Measurements from ENCODE around the gene LIN7C.
"Not testable (repeated sequence)": the region's sequence is repeated elsewhere in the genome, so short reads cannot be mapped to it uniquely, and the experiment has no call there.

Gene LIN7C

GRCh38 chr11:27456795-27457329 lies 49.7 kb downstream of the LIN7C start:
- DNase-seq (no peak), ATAC-seq (replicated peaks) (no peak)
- H3K4me1 Mint-ChIP-seq, result no peaks in the 10 kb centered on the region
- no peak overlapping the region for H3K4me3 Mint-ChIP-seq
- H3K27me3 Mint-ChIP-seq, result no peaks in the 10 kb centered on the region
- H3K27ac Mint-ChIP-seq, result no peak overlapping the region
- H3K9me3 Mint-ChIP-seq, result peaks cover 0 to 3% of the 10 kb centered on the region in 2 donors
- no peaks in the 10 kb centered on the region for H3K36me3 Mint-ChIP-seq

GRCh38 chr11:27456140-27456794 lies 50.3 kb downstream of the LIN7C start:
- H3K27ac Mint-ChIP-seq, result no peak overlapping the region
- H3K27me3 Mint-ChIP-seq, result no peaks in the 10 kb centered on the region
- ATAC-seq (replicated peaks), result no peak
- DNase-seq, result no peak
- no peak overlapping the region for H3K4me3 Mint-ChIP-seq
- no peaks in the 10 kb centered on the region for H3K4me1 Mint-ChIP-seq
- H3K36me3 Mint-ChIP-seq, result no peaks in the 10 kb centered on the region
- peaks cover 0 to 3% of the 10 kb centered on the region in 2 donors for H3K9me3 Mint-ChIP-seq

- Mint-ChIP-seq H3K27ac (no peak overlapping the region), H3K4me1 (no peaks in the 10 kb centered on the region), H3K27me3 (no peaks in the 10 kb centered on the region), H3K36me3 (no peaks in the 10 kb centered on the region), H3K4me3 (no peak overlapping the region), H3K9me3 (peaks cover 0 to 3% of the 10 kb centered on the region in 2 donors)
- ATAC-seq (replicated peaks), result no peak
- DNase-seq, result no peak
Measured at GRCh38 chr11:27455667-27456066, 50.9 kb downstream of the LIN7C start.

GRCh38 chr11:27453701-27454100 lies 52.9 kb downstream of the LIN7C start:
- no peak overlapping the region for H3K4me3 Mint-ChIP-seq
- no peaks in the 10 kb centered on the region for H3K36me3 Mint-ChIP-seq
- no peak for ATAC-seq (replicated peaks)
- DNase-seq, result no peak
- no peak overlapping the region for H3K27ac Mint-ChIP-seq
- H3K4me1 Mint-ChIP-seq, result no peaks in the 10 kb centered on the region
- no peaks in the 10 kb centered on the region for H3K27me3 Mint-ChIP-seq
- H3K9me3 Mint-ChIP-seq, result peaks cover 0 to 3% of the 10 kb centered on the region in 2 donors

- no peaks in the 10 kb centered on the region for H3K36me3 Mint-ChIP-seq
- H3K9me3 Mint-ChIP-seq, result peaks cover 0 to 3% of the 10 kb centered on the region in 2 donors
- no peak overlapping the region for H3K4me3 Mint-ChIP-seq
- no peaks in the 10 kb centered on the region for H3K27me3 Mint-ChIP-seq
- DNase-seq (no peak), ATAC-seq (replicated peaks) (no peak)
- H3K27ac Mint-ChIP-seq, result no peak overlapping the region
- H3K4me1 Mint-ChIP-seq, result no peaks in the 10 kb centered on the region
Measured at GRCh38 chr11:27452147-27452546, 54.4 kb downstream of the LIN7C start.

GRCh38 chr11:27451244-27451965 lies 55.2 kb downstream of the LIN7C start:
- Mint-ChIP-seq H3K36me3 (no peaks in the 10 kb centered on the region), H3K27me3 (no peaks in the 10 kb centered on the region), H3K27ac (no peak overlapping the region), H3K4me3 (no peak overlapping the region), H3K9me3 (peaks cover 0 to 3% of the 10 kb centered on the region in 2 donors), H3K4me1 (no peaks in the 10 kb centered on the region)
- DNase-seq (no peak), ATAC-seq (replicated peaks) (no peak)

- not testable (repeated sequence) for H3K27me3 Mint-ChIP-seq, H3K4me1 Mint-ChIP-seq, H3K27ac Mint-ChIP-seq
Measured at GRCh38 chr11:27448184-27448540, 58.4 kb downstream of the LIN7C start.

GRCh38 chr11:27447288-27448183 lies 59.0 kb downstream of the LIN7C start:
- Mint-ChIP-seq H3K27me3 (peaks cover 0 to 8% of the 10 kb centered on the region in 2 donors), H3K36me3 (no peaks in the 10 kb centered on the region), H3K4me3 (no peak overlapping the region), H3K27ac (no peak overlapping the region), H3K4me1 (no peaks in the 10 kb centered on the region), H3K9me3 (no peaks in the 10 kb centered on the region)
- ATAC-seq (replicated peaks), result no peak
- no peak for DNase-seq

More at GRCh38 chr11:27448184-27448540, 58.4 kb downstream of the LIN7C start:
- H3K36me3 Mint-ChIP-seq; ATAC-seq (replicated peaks); H3K4me3 Mint-ChIP-seq; H3K9me3 Mint-ChIP-seq; DNase-seq: not testable (repeated sequence)

GRCh38 chr11:27445625-27446024 lies 60.9 kb downstream of the LIN7C start:
- DNase-seq, result no peak

GRCh38 chr11:27444801-27445215 lies 61.8 kb downstream of the LIN7C start:
- Mint-ChIP-seq H3K27ac (no peak overlapping the region), H3K27me3 (peaks cover 4 to 17% of the 10 kb centered on the region in 2 donors), H3K4me3 (no peak overlapping the region), H3K9me3 (no peaks in the 10 kb centered on the region), H3K36me3 (no peaks in the 10 kb centered on the region), H3K4me1 (no peaks in the 10 kb centered on the region)
- no peak for DNase-seq
- no peak for ATAC-seq (replicated peaks)

More at GRCh38 chr11:27445625-27446024, 60.9 kb downstream of the LIN7C start:
- Mint-ChIP-seq H3K27ac (no peak overlapping the region), H3K4me1 (no peaks in the 10 kb centered on the region), H3K9me3 (no peaks in the 10 kb centered on the region), H3K4me3 (no peak overlapping the region), H3K27me3 (peaks cover 4 to 17% of the 10 kb centered on the region in 2 donors), H3K36me3 (no peaks in the 10 kb centered on the region)
- ATAC-seq (replicated peaks), result no peak

All from stimulated activated naive B cell treated with anti-CD40 and anti-IgM and Interleukin-4, amounts not matched to agents 10 μg/mL and 1 μg/mL and 100 μg/mL, for 72 hours (primary cell).